Renal pelvis (tissue), 4 donors: ENCODE data around the gene ANO10. TPM values are rescaled to one million over a fixed set of nuclear protein-coding genes. Genes with fewer than 3 reads are reported as not detected.
"Not testable (repeated sequence)": the region's sequence is repeated elsewhere in the genome, so short reads cannot be mapped to it uniquely, and the experiment has no call there.

Experiments used
- DNase-seq: peaks from one replicate; pipeline ENCODE4 v3.0.0-alpha.2; 2013
- polyA plus RNA-seq, 3 donors: library from polyadenylated mRNA; unstranded; fragments of 120-200 nt; gene quantifications; one replicate each; pipeline ENCODE4 v1.2.1, GENCODE V29; 2013; ENCODE audit not compliant: insufficient read length in 3 of 3

The ANO10 gene
- polyA plus RNA-seq, 3 donors, result 32.9 to 40.2 (median 35.3) TPM

- DNase-seq, result peak; percentile 52
Observed at GRCh38 chr3:43373560-43373928, 248.3 kb downstream of the ANO10 start.

- peak; percentile 72 for DNase-seq
Observed at GRCh38 chr3:43372809-43373559, 248.8 kb downstream of the ANO10 start.

- DNase-seq, result no peak
Observed at GRCh38 chr3:43372007-43372740, 249.6 kb downstream of the ANO10 start.

- no peak for DNase-seq
Observed at GRCh38 chr3:43371494-43371893, 250.3 kb downstream of the ANO10 start.

- DNase-seq, result no peak
Observed at GRCh38 chr3:43370293-43370980, 251.4 kb downstream of the ANO10 start.

GRCh38 chr3:43369404-43370292 is 252.2 kb downstream of the ANO10 start:
- DNase-seq, result no peak

- no peak for DNase-seq
Observed at GRCh38 chr3:43366885-43367284, 254.9 kb downstream of the ANO10 start.

GRCh38 chr3:43366481-43366880 is 255.3 kb downstream of the ANO10 start:
- DNase-seq, result no peak

GRCh38 chr3:43365601-43366305 is 256.1 kb downstream of the ANO10 start:
- no peak for DNase-seq

- no peak for DNase-seq
Observed at GRCh38 chr3:43364926-43365325, 256.9 kb downstream of the ANO10 start.

GRCh38 chr3:43364494-43364893 is 257.3 kb downstream of the ANO10 start:
- no peak for DNase-seq

- no peak for DNase-seq
Observed at GRCh38 chr3:43363621-43364266, 258.1 kb downstream of the ANO10 start.

GRCh38 chr3:43362961-43363360 is 258.9 kb downstream of the ANO10 start:
- DNase-seq, result no peak

- DNase-seq, result no peak
Observed at GRCh38 chr3:43362183-43362582, 259.6 kb downstream of the ANO10 start.

GRCh38 chr3:43361077-43361476 is 260.7 kb downstream of the ANO10 start:
- DNase-seq, result no peak

- not testable (repeated sequence) for DNase-seq
Observed at GRCh38 chr3:43356033-43356432, 265.8 kb downstream of the ANO10 start.

GRCh38 chr3:43353923-43354670 is 267.7 kb downstream of the ANO10 start:
- no peak for DNase-seq

- no peak for DNase-seq
Observed at GRCh38 chr3:43353393-43353792, 268.4 kb downstream of the ANO10 start.

- DNase-seq, result no peak
Observed at GRCh38 chr3:43349716-43350115, 272.1 kb downstream of the ANO10 start.
